NCI-H2227 (cell line): ENCODE measurements around the gene GSPT1.
A peak's percentile ranks its signal among the peaks of the same experiment; 100 is the strongest.
"Not testable (repeated sequence)": the region's sequence is repeated elsewhere in the genome, so short reads cannot be mapped to it uniquely, and the experiment has no call there.

Experiments used
- DNase-seq: peaks from one replicate; lab custom pipeline; 2025; ENCODE audit not compliant: unreplicated experiment; lab: John Stamatoyannopoulos, UW

GSPT1 gene

GRCh38 chr16:11915644-11916523, at the start of gene GSPT1:
GSPT1 (minus strand) TSS chr16:11915956; CDS start chr16:11915720, 236 bp downstream.
- DNase-seq: peak; percentile 99

- DNase-seq: no peak
Observed at GRCh38 chr16:11964761-11965551, 49.2 kb upstream of the GSPT1 start, which contains the start of gene TNFRSF17. TNFRSF17 (plus strand) TSS chr16:11965210; CDS start chr16:11965325, 115 bp downstream.

GRCh38 chr16:11963706-11964105, 48.0 kb upstream of the GSPT1 start:
- no peak for DNase-seq

- DNase-seq: not testable (repeated sequence)
Observed at GRCh38 chr16:11962978-11963377, 47.2 kb upstream of the GSPT1 start.

GRCh38 chr16:11962457-11962856, 46.7 kb upstream of the GSPT1 start:
- not testable (repeated sequence) for DNase-seq

GRCh38 chr16:11957591-11958395, 42.0 kb upstream of the GSPT1 start:
- no peak for DNase-seq

GRCh38 chr16:11956558-11956957, 40.8 kb upstream of the GSPT1 start:
- no peak for DNase-seq

- no peak for DNase-seq
Observed at GRCh38 chr16:11955713-11956123, 40.0 kb upstream of the GSPT1 start.

GRCh38 chr16:11953576-11953975, 37.8 kb upstream of the GSPT1 start:
- DNase-seq: not testable (repeated sequence)

GRCh38 chr16:11950388-11950787, 34.6 kb upstream of the GSPT1 start:
- DNase-seq: no peak

- peak; percentile 48 for DNase-seq
Observed at GRCh38 chr16:11949527-11949926, 33.8 kb upstream of the GSPT1 start.

GRCh38 chr16:11948819-11949218, 33.1 kb upstream of the GSPT1 start:
- DNase-seq: no peak

- no peak for DNase-seq
Observed at GRCh38 chr16:11946433-11946832, 30.7 kb upstream of the GSPT1 start.

- not testable (repeated sequence) for DNase-seq
Observed at GRCh38 chr16:11941945-11942344, 26.2 kb upstream of the GSPT1 start, which contains the start of gene NPIPB2. NPIPB2 (minus strand) TSS chr16:11942045; CDS start chr16:11942045, 0 bp downstream.

GRCh38 chr16:11927350-11927749, 11.6 kb upstream of the GSPT1 start:
- not testable (repeated sequence) for DNase-seq

GRCh38 chr16:11924046-11924445, 8.3 kb upstream of the GSPT1 start:
- DNase-seq: not testable (repeated sequence)

- DNase-seq: no peak
Observed at GRCh38 chr16:11916524-11917285, 949 bp upstream of the GSPT1 start.

GRCh38 chr16:11915114-11915643, 577 bp downstream of the GSPT1 start:
- DNase-seq: peak; percentile 67

GRCh38 chr16:11914210-11915113, 1.3 kb downstream of the GSPT1 start:
- DNase-seq: peak; percentile 37
